ENCODE measurements around the gene GBX1. TPM values are rescaled to one million over a fixed set of nuclear protein-coding genes. Genes with fewer than 3 reads are reported as not detected.
A peak's percentile ranks its signal among the peaks of the same experiment; 100 is the strongest.

GBX1 gene
- total RNA-seq, 1 donor from 2014 or later: 0.41 TPM

- peaks cover 12% of the 10 kb centered on the region for H3K36me3 Mint-ChIP-seq
- H3K27ac Mint-ChIP-seq: peak overlapping the region; percentile 26
- H3K4me1 Mint-ChIP-seq (ENCODE audit: unreplicated experiment): peaks cover 16% of the 10 kb centered on the region
- H3K27me3 Mint-ChIP-seq: peaks cover 3% of the 10 kb centered on the region
- no peaks in the 10 kb centered on the region for H3K9me3 Mint-ChIP-seq
- peak; percentile 55 for TF ChIP-seq CTCF (conservative IDR thresholded peaks at IDR 0.05)
- no peak for DNase-seq (ENCODE audit: extremely low spot score, unreplicated experiment)
- peak overlapping the region; percentile 82 for H3K4me3 Mint-ChIP-seq
Measured at GRCh38 chr7:151125470-151125845, 42.0 kb downstream of the GBX1 start.

GRCh38 chr7:151124899-151125399, 42.5 kb downstream of the GBX1 start:
- TF ChIP-seq CTCF (conservative IDR thresholded peaks at IDR 0.05): no peak
- Mint-ChIP-seq H3K4me3 (peak overlapping the region; percentile 82), H3K9me3 (no peaks in the 10 kb centered on the region), H3K27me3 (peaks cover 3% of the 10 kb centered on the region), H3K36me3 (peaks cover 12% of the 10 kb centered on the region), H3K4me1 (ENCODE audit: unreplicated experiment) (peaks cover 16% of the 10 kb centered on the region), H3K27ac (no peak overlapping the region)
- no peak for DNase-seq (ENCODE audit: extremely low spot score, unreplicated experiment)

GRCh38 chr7:151124481-151124880, 43.0 kb downstream of the GBX1 start:
- H3K9me3 Mint-ChIP-seq: no peaks in the 10 kb centered on the region
- H3K4me3 Mint-ChIP-seq: no peak overlapping the region
- H3K27ac Mint-ChIP-seq: no peak overlapping the region
- no peak for DNase-seq (ENCODE audit: extremely low spot score, unreplicated experiment)
- H3K4me1 Mint-ChIP-seq (ENCODE audit: unreplicated experiment): peaks cover 16% of the 10 kb centered on the region
- peaks cover 12% of the 10 kb centered on the region for H3K36me3 Mint-ChIP-seq
- TF ChIP-seq CTCF (conservative IDR thresholded peaks at IDR 0.05): no peak
- peaks cover 3% of the 10 kb centered on the region for H3K27me3 Mint-ChIP-seq

- Mint-ChIP-seq H3K27ac (peak overlapping the region; percentile 19), H3K4me1 (ENCODE audit: unreplicated experiment) (peaks cover 16% of the 10 kb centered on the region), H3K4me3 (peak overlapping the region; percentile 79), H3K36me3 (peaks cover 12% of the 10 kb centered on the region), H3K27me3 (peaks cover 3% of the 10 kb centered on the region), H3K9me3 (no peaks in the 10 kb centered on the region)
- peak; percentile 90 for DNase-seq (ENCODE audit: extremely low spot score, unreplicated experiment)
- peak; percentile 98 for TF ChIP-seq CTCF (conservative IDR thresholded peaks at IDR 0.05)
Measured at GRCh38 chr7:151123822-151124464, 43.6 kb downstream of the GBX1 start.

GRCh38 chr7:151123158-151123821, 44.2 kb downstream of the GBX1 start:
- no peak for DNase-seq (ENCODE audit: extremely low spot score, unreplicated experiment)
- Mint-ChIP-seq H3K9me3 (no peaks in the 10 kb centered on the region), H3K4me3 (no peak overlapping the region), H3K27ac (peak overlapping the region; percentile 19), H3K4me1 (ENCODE audit: unreplicated experiment) (peaks cover 16% of the 10 kb centered on the region), H3K27me3 (peaks cover 3% of the 10 kb centered on the region), H3K36me3 (peaks cover 12% of the 10 kb centered on the region)
- TF ChIP-seq CTCF (conservative IDR thresholded peaks at IDR 0.05): no peak

Data from type B pancreatic cell (in vitro differentiated cells).